HepG2 (cell line): ENCODE results near the gene CRADD. TPM values are rescaled to one million over a fixed set of nuclear protein-coding genes. Genes with fewer than 3 reads are reported as not detected.

Experiments
- ATAC-seq: fragments of 200-7000 bp; cut with Tn5 transposase; 3 replicates; pipeline ENCODE4 v1.9.1; 2020; ENCODE audit warnings: mild to moderate bottlenecking, moderate library complexity
- BruUV-seq: library from RNA; stranded (reverse); fragments of 400-500 nt; replicated peaks from 2 replicates; lab custom pipeline; 2021; lab: Mats Ljungman, UMichigan
- CTCF ChIA-PET: fragments of 300-600 bp; formaldehyde crosslinking; extraction: SDS; loops from one replicate; lab custom pipeline; 2021; ENCODE audit warnings: low total read pairs, inconsistent platforms, low intra/inter-chr PET ratio; lab: Yijun Ruan, JAX
- POLR2A ChIA-PET: fragments of 350-600 bp; sonication (Branson Sonifier 250); formaldehyde crosslinking; loops from one replicate; lab custom pipeline; 2020; ENCODE audit warnings: antibody characterized with exemption, inconsistent platforms; lab: Yijun Ruan, JAX
- DNase-seq: peaks from one replicate; pipeline ENCODE4 v3.0.0-alpha.2; 2015; ENCODE audit warnings: low spot score
- FAIRE-seq: peaks from 3 replicates; lab custom pipeline; 2011; peaks lifted over from hg19 to GRCh38; lab: Jason Lieb, UNC
- H2AFZ ChIP-seq: one replicate; pipeline ENCODE4 v1.6.1; 2011; ENCODE audit warnings: low read length, inconsistent platforms
- H3K27ac ChIP-seq: fragments of 300-600 bp; 3 replicates; pipeline ENCODE4 v1.8.0; 2011; ENCODE audit warnings: mixed run types, mild to moderate bottlenecking, mixed read lengths, low read length, inconsistent platforms; ENCODE audit not compliant: insufficient read depth; ENCODE audit errors: extremely low read length
- H3K27me3 ChIP-seq, 2 experiments: fragments of 200-600 bp in 1 of 2; 2 replicates in 1 of 2; 3 replicates in 1 of 2; pipeline versions ENCODE4 v1.6.0 to v1.8.0; 2011; ENCODE audit warnings: low read length in 2 of 2, mild to moderate bottlenecking in 2 of 2, moderate library complexity in 2 of 2, inconsistent platforms in 1 of 2; ENCODE audit not compliant: insufficient read depth in 2 of 2, control insufficient read depth in 1 of 2
- H3K36me3 ChIP-seq, 2 experiments: fragments of 200-600 bp in 1 of 2; replicated peaks in 1 of 2; 2 replicates in 1 of 2; 3 replicates in 1 of 2; pipeline versions ENCODE4 v1.5.1 to v1.8.0; 2011; ENCODE audit warnings: low read length in 2 of 2, inconsistent platforms in 1 of 2; ENCODE audit not compliant: insufficient read depth in 2 of 2, control insufficient read depth in 1 of 2
- H3K4me1 ChIP-seq: 2 replicates; pipeline ENCODE4 v1.5.1; 2012; ENCODE audit warnings: low read length, inconsistent platforms; ENCODE audit not compliant: insufficient read depth
- H3K4me2 ChIP-seq: 2 replicates; pipeline ENCODE4 v1.6.0; 2011; ENCODE audit warnings: low read depth, low read length, inconsistent platforms
- H3K4me3 ChIP-seq, 3 experiments: fragments of 200-600 bp in 1 of 3; sonication (generic), shearing (Covaris generic) in 1 of 3; replicated peaks in 1 of 3; 2 replicates each; pipeline ENCODE4 v1.5.1; 2011 to 2016; ENCODE audit warnings: low read length in 3 of 3, inconsistent platforms in 2 of 3, low read depth in 2 of 3, mild to moderate bottlenecking in 2 of 3, control low read depth in 1 of 3, mixed read lengths in 1 of 3; ENCODE audit not compliant: insufficient read depth in 1 of 3
- H3K79me2 ChIP-seq: one replicate; pipeline ENCODE4 v1.6.1; 2011; ENCODE audit warnings: low read length, inconsistent platforms; ENCODE audit not compliant: insufficient read depth
- H3K9ac ChIP-seq: 2 replicates; pipeline ENCODE4 v1.6.0; 2011; ENCODE audit warnings: mild to moderate bottlenecking, low read depth, low read length, inconsistent platforms; ENCODE audit not compliant: insufficient read depth
- H3K9me3 ChIP-seq: 2 replicates; pipeline ENCODE4 v1.5.1; 2012; ENCODE audit warnings: mild to moderate bottlenecking, low read length
- H4K20me1 ChIP-seq: 2 replicates; pipeline ENCODE4 v1.6.0; 2011; ENCODE audit warnings: inconsistent platforms, mild to moderate bottlenecking, low read length, moderate library complexity; ENCODE audit not compliant: insufficient read depth
- AFF4 ChIP-seq: sonication (generic); formaldehyde crosslinking; IDR thresholded peaks from 2 replicates; pipeline ENCODE4 v1.4.0; 2020; ENCODE audit warnings: missing genetic modification reagents
- CBX1 ChIP-seq: IDR thresholded peaks from one replicate; pipeline ENCODE4 v1.6.1; 2016; ENCODE audit warnings: antibody characterized with exemption, low read depth
- SSRP1 ChIP-seq: IDR thresholded peaks from 2 replicates; pipeline ENCODE4 v1.6.1; 2016; ENCODE audit warnings: control low read depth
- STAT6 ChIP-seq: sonication (generic); formaldehyde crosslinking; IDR thresholded peaks from 2 replicates; pipeline ENCODE4 v1.4.0; 2020; ENCODE audit warnings: missing genetic modification reagents, mild to moderate bottlenecking, borderline replicate concordance
- ZNF12 ChIP-seq: sonication (generic); formaldehyde crosslinking; IDR thresholded peaks from 2 replicates; pipeline ENCODE4 v1.5.0; 2020; ENCODE audit warnings: missing genetic modification reagents
- ZNF3 ChIP-seq: IDR thresholded peaks from 2 replicates; pipeline ENCODE4 v1.7.0; 2017; ENCODE audit warnings: inconsistent platforms
- ZNF773 ChIP-seq: sonication (generic); formaldehyde crosslinking; IDR thresholded peaks from 2 replicates; pipeline ENCODE4 v1.4.0; 2020; ENCODE audit warnings: missing genetic modification reagents, borderline replicate concordance
- WGBS: methylation state at CpG from one replicate; pipeline ENCODE4 v1.1.6; 2017; ENCODE audit warnings: low lambda C conversion rate; 5-methylcytosine and 5-hydroxymethylcytosine counted together
- in situ Hi-C: cut with HindIII; loops from 2 replicates; pipeline ENCODE4 v1.10.0; 2017; ENCODE audit warnings: low pct_unique_long_range_greater_than_20kb; ENCODE audit not compliant: extremely low pct_ligation_motif_present
- intact Hi-C: fragments of 100-400 bp; cut with micrococcal nuclease; formaldehyde crosslinking; loops from one replicate; pipeline ENCODE4 v1.10.0; 2022; ENCODE audit not compliant: unreplicated experiment
- polyA plus RNA-seq, 8 experiments: library from polyadenylated mRNA; depleted of rRNA in 3 of 8; stranded (reverse) in 7 of 8; unstranded in 1 of 8; fragments of >200 nt; fragmentation: Illumina TruSeq in 4 of 8; extraction: Trizol in 4 of 8; gene quantifications; 2 replicates each; pipeline versions ENCODE4 v1.2.1 to v1.2.3, GENCODE V29; 2011 to 2016; ENCODE audit warnings: low read depth in 4 of 8, missing spikeins in 1 of 8, mixed read lengths in 1 of 8; ENCODE audit not compliant: insufficient read depth in 1 of 8
- total RNA-seq, 5 experiments: library from RNA; depleted of rRNA; stranded (reverse); fragments of >200 nt; fragmentation: Illumina TruSeq; extraction: Trizol; gene quantifications; 2 replicates each; pipeline ENCODE4 v1.2.3, GENCODE V29; 2016; ENCODE audit warnings: low read depth in 1 of 5

Gene CRADD
- total and polyA plus RNA-seq, 2 of the 13 experiments (the other 11 are each of a cell fraction or from before 2014, with no cell fraction given), result 12.4 to 18.8 TPM

- ATAC-seq, result no peak
- no peak overlapping the region for H3K27ac ChIP-seq
Observed at GRCh38 chr12:93773122-93773871, 96.1 kb downstream of the CRADD start.

More at GRCh38 chr12:93773122-93773871, 96.1 kb downstream of the CRADD start:
- no peak overlapping the region for H3K4me3 ChIP-seq
- no peaks in the 10 kb centered on the region for H3K27me3 ChIP-seq
- ChIA-PET POLR2A (no interaction called here), CTCF (no interaction called here)
- H3K4me1 ChIP-seq, result no peaks in the 10 kb centered on the region
- DNase-seq (no peak), FAIRE-seq (no peak)
- TF ChIP-seq ZNF3 (CRISPR knock-in tag), result no peak
- no peak for TF ChIP-seq STAT6 (CRISPR knock-in tag)
- TF ChIP-seq AFF4 (CRISPR knock-in tag), result no peak
- TF ChIP-seq ZNF773 (CRISPR knock-in tag), result no peak
- TF ChIP-seq CBX1, result no peak
- peak; percentile 65; the same call in 1 of the 2 replicates for TF ChIP-seq ZNF12 (CRISPR knock-in tag)
- TF ChIP-seq SSRP1 (CRISPR knock-in tag), result no peak
- H2AFZ ChIP-seq, result no peak overlapping the region
- H3K9ac ChIP-seq, result no peak overlapping the region
- no peaks in the 10 kb centered on the region for H3K36me3 ChIP-seq
- BruUV-seq, result no TSS peak
- no peaks in the 10 kb centered on the region for H3K9me3 ChIP-seq
- in situ Hi-C loops, result no loop called here
- no peak overlapping the region for H3K4me2 ChIP-seq
- 89% methylated on average over 3 of the region's 5 CpGs for WGBS
- no peaks in the 10 kb centered on the region for H3K79me2 ChIP-seq
- intact Hi-C loops, result no loop called here
- H4K20me1 ChIP-seq, result no peaks in the 10 kb centered on the region
